ENCODE results near the gene XPR1. TPM values are rescaled to one million over a fixed set of nuclear protein-coding genes. Genes with fewer than 3 reads are reported as not detected.
A peak's percentile ranks its signal among the peaks of the same experiment; 100 is the strongest.

The XPR1 gene
- total and polyA plus RNA-seq, 2 of the 8 experiments (the other 6 are each of a cell fraction or from before 2014, with no cell fraction given), result 28.6 to 43.9 TPM

GRCh38 chr1:180920702-180921101 lies 288.9 kb downstream of the XPR1 start:
- Histone ChIP-seq H2BK120ac (replicated peaks; ENCODE audit: low read depth, low read length) (no peak overlapping the region), H2BK5ac (ENCODE audit: low read depth, low read length) (no peak overlapping the region), H3K4me1 (replicated peaks in 1 of 4; ENCODE audit: control insufficient read depth in 3 of 4, insufficient read depth in 4 of 4, low read length in 3 of 4) (peaks cover 24 to 37% (median 33%) of the 10 kb centered on the region in 4 experiments), H3K18ac (ENCODE audit: extremely low read depth, low read length) (no peak overlapping the region), H4K20me1 (replicated peaks in 1 of 2; ENCODE audit: control insufficient read depth in 1 of 2, insufficient read depth in 2 of 2, low read length in 2 of 2) (no peaks in the 10 kb centered on the region), H3K36me3 (ENCODE audit: control insufficient read depth in 2 of 4, insufficient read depth in 4 of 4, low read length in 3 of 4) (no peaks in the 10 kb centered on the region), H3K56ac (replicated peaks; ENCODE audit: insufficient read length, low read depth, low read length) (no peak overlapping the region), H3K27me3 (replicated peaks in 1 of 4; ENCODE audit: control insufficient read depth in 3 of 4, extremely low read depth in 1 of 4, insufficient read depth in 3 of 4, low read length in 3 of 4) (no peaks in the 10 kb centered on the region; a peak in 1 of 7 replicates), H3K23me2 (ENCODE audit: low read depth, low read length) (peaks cover 2% of the 10 kb centered on the region), H2AK5ac (ENCODE audit: low read depth, low read length) (0 out of 2 replicates have a peak overlapping the region, but pooled peaks have one; percentile 20), H4K5ac (ENCODE audit: insufficient read length, low read depth, low read length) (no peak overlapping the region), H4K8ac (ENCODE audit: extremely low read depth, insufficient read depth, low read length) (no peak overlapping the region), H3K27ac (ENCODE audit: low read depth, low read length) (no peak overlapping the region), H2BK12ac (ENCODE audit: low read depth, low read length) (no peak overlapping the region), H3K4me2 (ENCODE audit: insufficient read depth in 1 of 2, low read depth in 2 of 2, low read length in 2 of 2) (no peak overlapping the region), H2BK20ac (ENCODE audit: low read length) (no peak overlapping the region), H3K79me1 (ENCODE audit: low read depth, low read length) (no peaks in the 10 kb centered on the region), H3K9me3 (ENCODE audit: insufficient read depth in 2 of 2, low read depth in 1 of 2, low read length in 1 of 2) (no peaks in the 10 kb centered on the region), H3K4me3 (ENCODE audit: extremely low read depth in 1 of 4, insufficient read depth in 2 of 4, low read depth in 3 of 4, low read length in 4 of 4) (no peak overlapping the region), H3K9ac (replicated peaks in 1 of 4; ENCODE audit: extremely low read depth in 1 of 4, low read depth in 3 of 4, low read length in 3 of 4) (no peak overlapping the region), H2AFZ (ENCODE audit: low read length) (no peak overlapping the region), H3K14ac (ENCODE audit: insufficient read length) (no peak overlapping the region), H3K79me2 (ENCODE audit: control insufficient read depth in 1 of 2, insufficient read depth in 2 of 2, low read length in 2 of 2) (no peaks in the 10 kb centered on the region), H3K23ac (ENCODE audit: insufficient read length) (no peak overlapping the region), H2BK15ac (ENCODE audit: low read length) (no peak overlapping the region), H4K91ac (replicated peaks; ENCODE audit: insufficient read length, low read length) (no peak overlapping the region), H3K4ac (replicated peaks; ENCODE audit: insufficient read length, low read depth, low read length) (no peak overlapping the region)
- FAIRE-seq, result no peak
- CTCF ChIA-PET (ENCODE audit: partially characterized antibody), result interaction anchor here (0.6 to 1.8 kb wide), 26 partner anchors 9 to 465 kb away, joined by 3 to 14 read pairs (median 4); partner anchors contain the start of gene KIAA1614
- POLR2A ChIA-PET (ENCODE audit: partially characterized antibody), result interaction anchor here (0.7 to 1.4 kb wide), 4 partner anchors 19 to 46 kb away, joined by 3 read pairs; no protein-coding TSS in a partner anchor
- WGBS, 2 experiments (ENCODE audit: extremely low coverage in 1 of 2, insufficient coverage in 1 of 2, insufficient read length in 1 of 2, insufficient replicate concordance in 2 of 2, low coverage in 1 of 2, low lambda C conversion rate in 2 of 2, missing lambda C conversion rate in 1 of 2), result 95% methylated on average over 4 of the region's 8 CpGs; no CpG with 5 or more reads in 1 of the 2 experiments
- no peak for DNase-seq (ENCODE audit: low read depth in 1 of 2, low spot score in 2 of 2)
- TF ChIP-seq RAD21 (IDR thresholded peaks at IDR 0.05 in 1 of 2, conservative IDR thresholded peaks at IDR 0.05 in 1 of 2; ENCODE audit: low read depth in 2 of 2, low read length in 2 of 2), result peak; percentile 45 to 59; a peak in 3 of 4 replicates
- TF ChIP-seq YY1 (IDR thresholded peaks at IDR 0.05; ENCODE audit: low read depth, low read length), result peak; percentile 70; the same call in 1 of the 2 replicates
- no peak for TF ChIP-seq SIRT6 (IDR thresholded peaks at IDR 0.05; ENCODE audit: low read length)
- no peak for TF ChIP-seq ATF2 (IDR thresholded peaks at IDR 0.05; ENCODE audit: low read length)
- TF ChIP-seq CTCF (IDR thresholded peaks at IDR 0.05; ENCODE audit: control extremely low read depth in 1 of 3, insufficient read depth in 1 of 3, low read depth in 1 of 3, low read length in 3 of 3), result peak; percentile 37 to 60 (median 48); a peak in 3 of 4 replicates
- no peak for TF ChIP-seq BCL11A (IDR thresholded peaks at IDR 0.05; ENCODE audit: low read depth in 2 of 2, low read length in 2 of 2)
- no peak for TF ChIP-seq RNF2 (IDR thresholded peaks at IDR 0.05; ENCODE audit: borderline replicate concordance, low read depth, low read length, missing control alignments, poor library complexity, severe bottlenecking)

Data from H1 (cell line).